Measurements from ENCODE around the gene TRIM65. TPM values are rescaled to one million over a fixed set of nuclear protein-coding genes. Genes with fewer than 3 reads are reported as not detected.
A peak's percentile ranks its signal among the peaks of the same experiment; 100 is the strongest.

TRIM65 gene
- total and polyA plus RNA-seq, 2 of the 13 experiments (the other 11 are each of a cell fraction or from before 2014, with no cell fraction given), result 10.3 to 22.4 TPM

DNA sequence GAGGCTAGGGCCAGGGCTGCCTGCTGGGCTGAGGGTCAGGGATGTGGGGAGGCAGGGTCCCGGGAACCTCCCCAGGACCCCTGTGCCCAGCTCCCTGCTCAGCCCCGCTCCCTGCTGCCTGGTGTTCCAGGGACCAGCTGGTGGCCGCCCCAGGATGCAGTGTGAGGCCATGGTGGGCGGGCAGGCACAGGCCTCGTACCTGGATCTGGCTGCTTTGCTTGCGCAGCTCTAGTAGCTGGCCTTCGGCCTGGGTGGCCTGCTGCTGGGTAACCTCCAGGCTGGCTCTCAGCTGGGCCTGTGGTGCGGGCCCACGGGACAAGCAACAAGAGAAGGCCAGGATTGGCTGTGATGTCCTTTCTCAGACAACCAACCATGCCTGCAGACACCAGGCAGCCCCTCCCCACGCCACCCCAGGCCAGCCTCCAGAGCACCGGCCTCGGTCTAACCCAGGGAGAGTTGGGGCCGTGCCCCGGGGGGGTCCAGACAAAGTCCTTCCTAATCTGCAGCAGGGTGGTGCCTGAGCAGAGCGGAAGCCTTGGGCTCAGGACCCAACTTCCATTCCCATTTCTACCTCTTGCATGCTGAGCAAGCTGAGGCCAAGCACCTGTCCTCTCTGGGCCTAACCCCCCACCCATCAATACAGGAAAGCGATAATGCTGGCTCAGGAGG lies 4.1 kb downstream of the TRIM65 start (continued):
- no peak for TF ChIP-seq FOSL2 (CRISPR knock-in tag; IDR thresholded peaks at IDR 0.05)
- TF ChIP-seq, protein P1, sequence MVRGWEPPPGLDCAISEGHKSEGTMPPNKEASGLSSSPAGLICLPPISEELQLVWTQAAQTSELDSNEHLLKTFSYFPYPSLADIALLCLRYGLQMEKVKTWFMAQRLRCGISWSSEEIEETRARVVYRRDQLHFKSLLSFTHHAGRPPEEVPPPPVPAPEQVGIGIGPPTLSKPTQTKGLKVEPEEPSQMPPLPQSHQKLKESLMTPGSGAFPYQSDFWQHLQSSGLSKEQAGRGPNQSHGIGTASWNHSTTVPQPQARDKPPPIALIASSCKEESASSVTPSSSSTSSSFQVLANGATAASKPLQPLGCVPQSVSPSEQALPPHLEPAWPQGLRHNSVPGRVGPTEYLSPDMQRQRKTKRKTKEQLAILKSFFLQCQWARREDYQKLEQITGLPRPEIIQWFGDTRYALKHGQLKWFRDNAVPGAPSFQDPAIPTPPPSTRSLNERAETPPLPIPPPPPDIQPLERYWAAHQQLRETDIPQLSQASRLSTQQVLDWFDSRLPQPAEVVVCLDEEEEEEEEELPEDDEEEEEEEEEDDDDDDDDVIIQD (CRISPR knock-in tag; IDR thresholded peaks at IDR 0.05; ENCODE audit: low read depth), result no peak
- TF ChIP-seq HIVEP1 (CRISPR knock-in tag; IDR thresholded peaks at IDR 0.05), result no peak
- peak; percentile 79; the same call in 1 of the 2 replicates for TF ChIP-seq ZNF713 (CRISPR knock-in tag; IDR thresholded peaks at IDR 0.05)
- peak; percentile 38; the same call in 1 of the 2 replicates for TF ChIP-seq PHF20 (CRISPR knock-in tag; IDR thresholded peaks at IDR 0.05)
- TF ChIP-seq ZSCAN25 (CRISPR knock-in tag; IDR thresholded peaks at IDR 0.05), result no peak
- 0 out of 2 replicates have a peak, but pooled peaks have one; percentile 57 for TF ChIP-seq FOXK1 (CRISPR knock-in tag; IDR thresholded peaks at IDR 0.05; ENCODE audit: borderline replicate concordance, low read depth)
- 0 out of 2 replicates have a peak, but pooled peaks have one; percentile 9 for TF ChIP-seq ARID5B (CRISPR knock-in tag; IDR thresholded peaks at IDR 0.05)
- TF ChIP-seq MAZ (IDR thresholded peaks at IDR 0.05; ENCODE audit: borderline replicate concordance, low read depth, low read length), result no peak
- no peak; the same call in 1 of the 2 replicates for TF ChIP-seq MAZ (CRISPR knock-in tag; IDR thresholded peaks at IDR 0.05; ENCODE audit: low read depth)
- no peak for TF ChIP-seq JUND (CRISPR knock-in tag; IDR thresholded peaks at IDR 0.05)
- TF ChIP-seq TAF15 (IDR thresholded peaks at IDR 0.05; ENCODE audit: low read depth, low read length, poor library complexity, severe bottlenecking), result no peak
- TF ChIP-seq ZBTB7B (CRISPR knock-in tag; IDR thresholded peaks at IDR 0.05), result peak; percentile 35; the same call in 1 of the 2 replicates
- TF ChIP-seq RFX5 (IDR thresholded peaks at IDR 0.05; ENCODE audit: low read depth, low read length), result no peak
- no peak for TF ChIP-seq SIX4 (CRISPR knock-in tag; IDR thresholded peaks at IDR 0.05)
- no peak for TF ChIP-seq ZBTB42 (CRISPR knock-in tag; IDR thresholded peaks at IDR 0.05)
- TF ChIP-seq, protein P2, sequence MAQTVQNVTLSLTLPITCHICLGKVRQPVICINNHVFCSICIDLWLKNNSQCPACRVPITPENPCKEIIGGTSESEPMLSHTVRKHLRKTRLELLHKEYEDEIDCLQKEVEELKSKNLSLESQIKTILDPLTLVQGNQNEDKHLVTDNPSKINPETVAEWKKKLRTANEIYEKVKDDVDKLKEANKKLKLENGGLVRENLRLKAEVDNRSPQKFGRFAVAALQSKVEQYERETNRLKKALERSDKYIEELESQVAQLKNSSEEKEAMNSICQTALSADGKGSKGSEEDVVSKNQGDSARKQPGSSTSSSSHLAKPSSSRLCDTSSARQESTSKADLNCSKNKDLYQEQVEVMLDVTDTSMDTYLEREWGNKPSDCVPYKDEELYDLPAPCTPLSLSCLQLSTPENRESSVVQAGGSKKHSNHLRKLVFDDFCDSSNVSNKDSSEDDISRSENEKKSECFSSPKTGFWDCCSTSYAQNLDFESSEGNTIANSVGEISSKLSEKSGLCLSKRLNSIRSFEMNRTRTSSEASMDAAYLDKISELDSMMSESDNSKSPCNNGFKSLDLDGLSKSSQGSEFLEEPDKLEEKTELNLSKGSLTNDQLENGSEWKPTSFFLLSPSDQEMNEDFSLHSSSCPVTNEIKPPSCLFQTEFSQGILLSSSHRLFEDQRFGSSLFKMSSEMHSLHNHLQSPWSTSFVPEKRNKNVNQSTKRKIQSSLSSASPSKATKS (CRISPR knock-in tag; IDR thresholded peaks at IDR 0.05), result no peak
- TF ChIP-seq ZNF20 (CRISPR knock-in tag; IDR thresholded peaks at IDR 0.05), result no peak
- no peak for TF ChIP-seq ZNF619 (CRISPR knock-in tag; IDR thresholded peaks at IDR 0.05)

All from HepG2 (cell line).